Measurements from ENCODE around the gene RSPH1. TPM values are rescaled to one million over a fixed set of nuclear protein-coding genes. Genes with fewer than 3 reads are reported as not detected.
A peak's percentile ranks its signal among the peaks of the same experiment; 100 is the strongest.

The RSPH1 gene
- total RNA-seq, 2 experiments from 2014 or later = 0.32 TPM; not detected in 1

DNA sequence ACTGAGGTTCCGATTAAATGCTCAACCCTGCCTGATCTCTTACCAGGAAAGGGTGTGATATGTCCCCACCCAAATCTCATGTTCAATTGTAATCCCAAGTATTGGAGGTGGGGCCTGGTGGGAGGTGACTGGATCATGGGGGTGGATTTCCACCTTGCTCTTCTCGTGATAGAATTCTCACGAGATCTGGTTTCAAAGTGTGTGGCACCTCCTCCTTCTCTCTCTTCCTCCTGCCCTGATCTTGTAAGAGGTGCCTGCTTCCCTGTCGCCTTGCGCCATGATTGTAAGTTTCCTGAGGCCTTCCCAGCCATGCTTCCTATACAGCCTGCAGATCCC is 34.9 kb downstream of the RSPH1 start:
- Mint-ChIP-seq H3K9me3 (peaks cover 9% of the 10 kb centered on the region), H3K4me3 (peak overlapping the region; percentile 40), H3K4me1 (peaks cover 67% of the 10 kb centered on the region), H3K27me3 (no peaks in the 10 kb centered on the region), H3K27ac (peak overlapping the region; percentile 85), H3K36me3 (peaks cover 7% of the 10 kb centered on the region)
- DNase-seq = no peak

DNA sequence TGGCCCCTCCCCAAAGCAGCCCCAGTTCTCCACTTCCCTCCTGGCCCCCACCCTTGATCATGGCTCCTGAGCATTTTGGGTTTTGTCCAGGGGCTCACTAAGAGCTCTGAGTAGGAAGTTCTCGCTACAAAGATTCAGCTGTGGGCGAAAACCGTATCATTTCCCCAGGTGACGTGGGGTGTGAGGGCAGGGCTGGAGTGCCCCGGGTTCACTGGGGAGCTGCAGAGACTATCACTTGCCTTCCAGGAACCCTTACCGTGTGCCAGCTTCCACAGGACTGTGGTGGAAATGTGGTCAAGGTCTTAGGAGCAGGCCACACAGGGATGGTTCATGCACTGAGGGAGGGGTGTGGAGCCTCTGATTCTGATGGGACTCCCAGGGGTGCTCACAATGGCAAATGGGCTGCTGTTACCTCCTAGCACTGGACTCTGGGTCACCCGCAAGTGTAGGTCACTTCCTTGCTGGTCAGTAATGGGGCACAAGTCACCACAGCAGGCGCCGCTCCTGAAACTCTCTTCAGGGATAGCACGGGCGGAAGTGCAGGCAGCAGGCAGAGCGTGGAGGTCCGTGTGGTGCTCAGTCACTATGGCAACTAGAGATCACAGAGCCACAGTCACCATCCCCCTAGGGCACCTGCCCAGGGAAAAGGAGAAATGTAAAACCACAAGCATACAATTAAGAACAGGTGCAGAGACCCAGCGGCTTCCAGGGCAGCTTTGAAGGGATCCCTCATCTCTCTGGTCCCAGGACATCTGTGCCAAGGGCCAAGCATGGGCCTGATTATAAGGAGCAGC is 35.4 kb downstream of the RSPH1 start:
- Mint-ChIP-seq H3K4me3 (peak overlapping the region; percentile 40), H3K36me3 (peaks cover 7% of the 10 kb centered on the region), H3K9me3 (peaks cover 9% of the 10 kb centered on the region), H3K4me1 (peaks cover 69% of the 10 kb centered on the region), H3K27me3 (no peaks in the 10 kb centered on the region), H3K27ac (peak overlapping the region; percentile 85)
- DNase-seq = peak; percentile 64

DNA sequence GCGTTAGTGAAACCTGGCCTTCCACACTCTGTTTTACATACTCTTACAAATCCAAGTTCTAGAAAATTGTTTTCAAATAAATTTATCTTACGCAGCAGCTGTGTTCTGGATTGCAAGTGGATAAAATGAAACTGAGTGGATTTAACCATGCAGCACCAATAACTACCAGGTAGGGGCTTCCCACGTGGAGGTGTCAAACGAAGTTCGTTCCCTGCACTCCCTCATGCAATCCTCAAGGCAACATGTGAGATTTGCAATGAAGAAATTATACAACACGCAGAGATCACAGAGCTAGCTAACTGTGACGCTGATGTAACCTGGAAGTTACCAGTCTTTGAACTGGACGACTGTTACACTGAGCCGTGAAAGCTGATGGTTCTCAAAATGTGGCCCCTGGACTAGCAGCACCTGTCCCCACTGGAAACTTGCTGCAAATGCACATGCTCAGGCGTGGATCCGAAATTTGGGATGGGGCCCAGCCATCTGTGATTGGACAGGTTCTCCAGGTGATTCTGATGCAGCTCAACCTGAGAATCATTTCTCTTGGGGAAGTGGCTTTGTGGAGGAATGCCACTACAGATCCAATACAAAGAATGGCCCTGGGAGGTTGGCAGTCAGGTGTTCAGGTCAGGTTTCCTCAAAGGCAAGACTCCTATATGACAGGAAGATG is 36.3 kb downstream of the RSPH1 start:
- peak overlapping the region; percentile 85 for H3K27ac Mint-ChIP-seq
- no peaks in the 10 kb centered on the region for H3K27me3 Mint-ChIP-seq
- H3K9me3 Mint-ChIP-seq = peaks cover 9% of the 10 kb centered on the region
- no peak overlapping the region for H3K4me3 Mint-ChIP-seq
- DNase-seq = no peak
- H3K4me1 Mint-ChIP-seq = peaks cover 63% of the 10 kb centered on the region
- peaks cover 7% of the 10 kb centered on the region for H3K36me3 Mint-ChIP-seq

DNA sequence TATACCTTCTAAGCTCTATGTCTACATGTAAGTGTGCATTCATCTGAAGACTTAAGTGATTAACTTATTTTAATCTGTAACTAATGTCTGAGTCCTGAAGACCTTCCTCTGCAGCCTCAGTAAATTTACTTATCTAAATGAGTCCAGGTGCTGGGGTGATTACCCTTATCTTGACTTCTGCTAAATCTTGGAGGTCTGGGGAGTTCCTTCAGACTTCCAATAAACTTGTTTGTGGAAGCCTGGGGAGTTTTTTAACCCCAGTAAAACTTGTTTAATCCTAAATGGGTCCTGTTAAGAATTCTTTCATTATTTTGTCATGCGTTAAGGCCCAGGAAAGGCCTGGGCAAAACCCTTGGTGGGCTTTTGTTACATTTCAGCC is 37.0 kb downstream of the RSPH1 start:
- Mint-ChIP-seq H3K4me3 (no peak overlapping the region), H3K27me3 (no peaks in the 10 kb centered on the region), H3K9me3 (peaks cover 9% of the 10 kb centered on the region), H3K4me1 (peaks cover 58% of the 10 kb centered on the region), H3K27ac (no peak overlapping the region), H3K36me3 (peaks cover 4% of the 10 kb centered on the region)
- DNase-seq = no peak

DNA sequence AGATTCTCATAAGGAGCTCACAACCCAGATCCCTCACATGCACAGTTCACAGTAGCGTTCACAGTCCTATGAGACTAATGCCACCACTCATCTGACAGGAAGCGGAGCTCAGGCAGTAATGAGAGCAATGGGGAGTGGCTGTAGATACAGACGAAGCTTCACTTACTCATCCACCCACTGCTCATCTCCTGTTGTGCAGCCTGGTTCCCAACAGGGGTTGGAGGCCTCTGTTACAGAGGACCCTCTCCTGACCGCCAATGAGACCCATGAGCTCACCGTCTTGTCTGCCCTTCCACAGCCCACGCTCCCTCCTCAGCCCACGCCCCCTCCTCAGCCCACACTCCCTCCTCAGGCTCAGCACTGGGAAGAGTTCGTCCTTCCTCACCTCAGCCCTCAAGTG is 39.6 kb downstream of the RSPH1 start:
- Mint-ChIP-seq H3K27ac (peak overlapping the region; percentile 32), H3K9me3 (peaks cover 1% of the 10 kb centered on the region), H3K27me3 (no peaks in the 10 kb centered on the region), H3K4me3 (no peak overlapping the region), H3K36me3 (no peaks in the 10 kb centered on the region), H3K4me1 (peaks cover 41% of the 10 kb centered on the region)
- DNase-seq = peak; percentile 42

DNA sequence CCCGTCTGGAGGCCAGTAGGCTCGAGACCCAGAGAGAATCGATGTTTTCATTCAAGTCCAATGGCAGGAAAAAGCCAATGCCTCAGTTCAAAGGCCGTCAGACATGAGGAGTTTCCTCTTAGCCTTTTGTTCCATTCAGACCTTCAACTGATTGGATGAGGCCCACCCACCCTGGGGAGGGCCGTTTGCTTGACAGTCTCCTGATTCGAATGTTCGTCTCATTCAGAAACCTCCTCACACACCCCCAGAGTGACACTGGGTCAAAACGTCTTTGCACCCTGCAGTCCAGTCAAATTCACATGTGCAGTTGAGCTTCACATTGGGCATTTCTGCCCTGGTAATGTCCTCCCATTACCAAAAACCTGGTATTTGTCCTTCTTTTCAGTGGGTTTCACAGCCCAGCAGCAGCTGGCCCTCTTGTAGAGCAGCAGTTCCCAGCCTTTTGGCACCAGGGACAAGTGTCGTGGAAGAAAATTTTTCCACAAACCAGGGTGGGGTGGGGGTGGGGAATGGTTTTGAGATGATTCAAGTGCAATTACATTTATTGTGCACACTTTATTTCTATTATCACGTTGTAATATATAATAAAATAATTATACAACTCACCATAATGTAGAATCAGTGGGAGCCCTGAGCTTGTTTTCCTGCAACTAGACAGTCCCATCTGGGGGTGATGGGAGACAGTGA is 40.1 kb downstream of the RSPH1 start:
- no peak overlapping the region for H3K4me3 Mint-ChIP-seq
- H3K4me1 Mint-ChIP-seq = peaks cover 35% of the 10 kb centered on the region
- H3K27me3 Mint-ChIP-seq = no peaks in the 10 kb centered on the region
- no peaks in the 10 kb centered on the region for H3K36me3 Mint-ChIP-seq
- no peak for DNase-seq
- peak overlapping the region; percentile 32 for H3K27ac Mint-ChIP-seq
- H3K9me3 Mint-ChIP-seq = no peaks in the 10 kb centered on the region

DNA sequence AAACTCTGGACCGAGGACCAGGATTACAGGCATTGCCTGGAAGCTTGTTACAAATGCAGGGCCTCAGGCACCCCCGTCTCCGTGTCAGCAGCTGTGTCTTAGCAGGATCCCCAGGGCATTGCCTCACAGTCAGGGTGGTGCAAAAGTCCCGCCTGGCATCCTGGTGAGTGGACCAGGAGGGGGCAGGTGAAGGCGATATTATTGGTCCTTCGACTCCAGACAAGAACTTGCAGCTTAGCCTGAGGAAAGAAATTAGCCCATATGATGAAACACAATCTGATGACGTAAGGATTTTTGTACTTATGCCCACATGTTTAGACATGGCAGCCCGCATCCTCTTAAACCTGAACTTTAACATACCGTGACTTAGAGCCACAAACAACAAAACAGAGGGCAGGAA is 40.8 kb downstream of the RSPH1 start:
- DNase-seq = no peak
- Mint-ChIP-seq H3K4me1 (peaks cover 32% of the 10 kb centered on the region), H3K9me3 (no peaks in the 10 kb centered on the region), H3K27me3 (no peaks in the 10 kb centered on the region), H3K27ac (no peak overlapping the region), H3K4me3 (no peak overlapping the region), H3K36me3 (no peaks in the 10 kb centered on the region)

DNA sequence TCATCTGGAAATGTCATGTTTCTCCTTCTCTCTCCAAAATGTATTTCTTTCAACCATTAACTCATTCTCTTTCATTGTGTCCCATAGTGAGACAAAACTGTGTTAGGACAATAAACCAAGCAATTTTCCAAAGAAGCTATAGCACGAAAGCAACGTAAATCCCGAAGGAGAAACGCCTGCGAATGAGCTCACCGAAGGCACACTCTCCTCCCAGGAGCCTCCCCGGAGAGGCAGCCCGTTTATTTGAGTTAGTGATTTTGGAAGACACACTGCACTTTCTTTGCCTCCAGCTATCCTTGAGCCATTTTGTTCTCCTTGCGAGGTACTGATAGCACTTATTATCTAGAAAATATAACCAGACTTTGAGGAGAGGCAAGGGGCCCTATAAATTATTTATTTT is 41.2 kb downstream of the RSPH1 start:
- H3K27ac Mint-ChIP-seq = no peak overlapping the region
- no peaks in the 10 kb centered on the region for H3K9me3 Mint-ChIP-seq
- no peak overlapping the region for H3K4me3 Mint-ChIP-seq
- H3K27me3 Mint-ChIP-seq = no peaks in the 10 kb centered on the region
- DNase-seq = no peak
- no peaks in the 10 kb centered on the region for H3K36me3 Mint-ChIP-seq
- peaks cover 32% of the 10 kb centered on the region for H3K4me1 Mint-ChIP-seq

DNA sequence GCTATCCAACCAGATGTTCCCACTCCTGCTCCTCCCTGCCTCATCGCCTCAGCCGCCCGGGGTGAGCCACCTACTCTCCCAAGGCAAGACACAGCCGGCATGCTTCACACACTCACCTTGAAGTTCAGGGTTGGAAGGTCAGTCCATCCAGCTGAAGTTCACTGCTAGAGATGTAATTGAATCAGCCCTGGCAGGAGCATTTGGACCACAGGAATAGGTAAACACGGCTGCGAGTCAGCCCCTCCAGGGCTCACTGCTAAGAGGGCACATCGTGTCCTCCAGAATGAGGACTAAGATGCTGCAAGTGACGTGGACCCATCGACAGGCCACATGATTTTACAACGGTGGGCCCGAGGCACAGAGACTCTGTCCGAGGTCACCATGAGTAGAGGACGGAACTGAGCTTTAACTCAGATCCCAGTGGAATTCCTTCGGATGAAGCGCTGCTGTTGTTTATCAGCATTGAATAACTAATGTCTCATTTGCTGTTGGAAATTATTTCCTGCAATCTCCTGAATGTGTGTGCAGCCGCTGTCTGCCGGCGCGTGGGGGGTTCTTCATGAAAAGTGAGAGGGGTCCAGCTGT is 41.9 kb downstream of the RSPH1 start:
- Mint-ChIP-seq H3K4me3 (no peak overlapping the region), H3K27me3 (no peaks in the 10 kb centered on the region), H3K27ac (no peak overlapping the region), H3K36me3 (no peaks in the 10 kb centered on the region), H3K9me3 (no peaks in the 10 kb centered on the region), H3K4me1 (peaks cover 38% of the 10 kb centered on the region)
- DNase-seq = no peak

DNA sequence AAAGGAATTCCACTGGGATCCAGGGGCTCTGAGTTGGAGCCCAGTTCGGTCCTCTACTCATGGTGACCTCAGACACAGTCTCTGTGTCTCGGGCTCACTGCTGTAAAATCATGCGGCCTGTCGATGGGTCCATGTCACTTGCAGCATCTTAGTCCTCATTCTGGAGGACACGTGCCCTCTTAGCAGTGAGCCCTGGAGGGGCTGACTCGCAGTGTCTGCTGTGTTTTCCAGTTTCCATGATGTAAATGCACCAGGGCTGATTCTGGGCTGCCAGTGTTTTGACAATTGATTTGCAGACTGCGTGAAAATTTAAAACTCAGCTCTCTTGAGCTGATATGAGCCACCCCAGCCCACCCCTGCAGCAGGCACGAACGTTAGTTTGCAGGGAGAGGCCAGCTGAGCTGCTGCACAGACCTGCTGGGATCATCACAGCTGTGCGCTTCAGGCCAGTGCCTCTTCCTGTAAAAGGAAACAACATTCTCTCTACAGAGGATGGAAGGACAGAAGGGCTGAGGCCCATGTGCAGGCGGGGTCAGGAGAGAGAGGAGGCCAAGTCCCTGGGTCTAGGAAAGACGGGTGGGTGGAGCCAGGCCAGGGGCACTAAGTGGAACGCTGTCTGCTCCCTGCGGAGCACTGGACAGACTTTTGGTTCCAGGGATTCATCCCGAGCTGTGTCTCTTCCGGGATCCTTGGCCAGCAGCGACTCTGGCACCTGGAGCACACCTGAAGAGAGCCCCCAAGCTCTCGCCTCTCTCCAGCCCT is 42.6 kb downstream of the RSPH1 start:
- H3K27me3 Mint-ChIP-seq = no peaks in the 10 kb centered on the region
- H3K4me3 Mint-ChIP-seq = no peak overlapping the region
- H3K4me1 Mint-ChIP-seq = peaks cover 44% of the 10 kb centered on the region
- no peaks in the 10 kb centered on the region for H3K36me3 Mint-ChIP-seq
- DNase-seq = no peak
- no peaks in the 10 kb centered on the region for H3K9me3 Mint-ChIP-seq
- no peak overlapping the region for H3K27ac Mint-ChIP-seq

DNA sequence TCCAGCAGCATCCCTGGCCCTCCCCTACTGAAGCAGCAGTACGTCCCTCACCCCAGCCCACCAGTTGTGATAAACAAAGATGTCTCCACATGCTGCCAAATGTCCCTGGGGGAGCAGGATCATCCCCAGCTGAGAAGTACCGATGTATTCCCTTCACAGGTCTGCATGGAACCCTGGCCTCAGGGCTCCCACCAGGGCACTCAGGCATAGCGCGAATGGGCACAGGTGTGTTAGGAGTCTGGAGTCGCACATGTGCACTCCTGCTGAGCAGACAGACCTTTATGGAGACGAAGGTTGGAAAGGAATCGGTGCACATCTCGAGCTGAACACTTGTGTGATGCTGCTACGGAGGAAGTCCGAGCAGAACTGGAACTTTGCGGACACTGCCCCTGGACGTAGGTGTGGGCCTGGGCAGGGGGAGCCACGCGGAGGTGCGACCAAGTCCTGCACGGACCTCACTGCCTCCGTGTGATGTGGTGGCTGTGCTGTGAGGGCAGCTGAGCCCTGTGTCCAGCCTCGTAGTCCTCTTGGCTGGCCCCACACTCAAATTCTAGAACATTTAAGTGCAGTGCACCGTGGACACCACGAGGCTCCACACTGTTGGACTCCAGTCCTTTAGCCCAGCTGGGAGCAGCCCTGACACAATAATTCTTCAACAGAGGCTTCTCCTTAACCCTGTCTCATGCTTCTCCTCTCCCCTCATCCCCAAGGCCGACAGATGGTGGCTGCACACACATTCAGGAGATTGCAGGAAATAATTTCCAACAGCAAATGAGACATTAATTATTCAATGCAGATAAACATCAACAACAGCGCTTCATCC is 43.4 kb downstream of the RSPH1 start:
- Mint-ChIP-seq H3K9me3 (no peaks in the 10 kb centered on the region), H3K4me3 (no peak overlapping the region), H3K4me1 (peaks cover 49% of the 10 kb centered on the region), H3K27me3 (no peaks in the 10 kb centered on the region), H3K36me3 (peaks cover 6% of the 10 kb centered on the region), H3K27ac (peak overlapping the region; percentile 43)
- no peak for DNase-seq

DNA sequence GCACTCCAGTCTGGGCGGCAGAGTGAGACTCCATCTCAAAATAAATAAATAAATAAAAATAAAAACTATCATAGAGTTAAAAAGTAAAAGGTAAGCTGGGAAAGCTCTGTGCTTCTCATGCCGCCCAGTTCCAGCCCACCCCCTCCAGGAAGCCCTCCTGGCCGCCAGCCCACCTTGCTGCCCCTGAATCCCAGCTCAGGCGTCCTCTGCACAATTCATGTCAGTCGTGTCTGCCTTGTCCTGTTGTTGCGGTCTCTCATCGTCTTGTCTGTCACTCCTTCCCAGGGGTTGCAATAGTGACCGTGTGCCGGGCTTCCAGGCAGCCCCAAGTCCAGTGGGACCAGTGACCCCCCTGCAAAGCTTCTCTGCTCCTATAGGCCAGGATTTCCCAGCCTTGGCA is 44.1 kb downstream of the RSPH1 start:
- no peak overlapping the region for H3K27ac Mint-ChIP-seq
- DNase-seq = no peak
- no peaks in the 10 kb centered on the region for H3K9me3 Mint-ChIP-seq
- H3K4me3 Mint-ChIP-seq = no peak overlapping the region
- peaks cover 53% of the 10 kb centered on the region for H3K4me1 Mint-ChIP-seq
- H3K36me3 Mint-ChIP-seq = peaks cover 12% of the 10 kb centered on the region
- H3K27me3 Mint-ChIP-seq = no peaks in the 10 kb centered on the region

DNA sequence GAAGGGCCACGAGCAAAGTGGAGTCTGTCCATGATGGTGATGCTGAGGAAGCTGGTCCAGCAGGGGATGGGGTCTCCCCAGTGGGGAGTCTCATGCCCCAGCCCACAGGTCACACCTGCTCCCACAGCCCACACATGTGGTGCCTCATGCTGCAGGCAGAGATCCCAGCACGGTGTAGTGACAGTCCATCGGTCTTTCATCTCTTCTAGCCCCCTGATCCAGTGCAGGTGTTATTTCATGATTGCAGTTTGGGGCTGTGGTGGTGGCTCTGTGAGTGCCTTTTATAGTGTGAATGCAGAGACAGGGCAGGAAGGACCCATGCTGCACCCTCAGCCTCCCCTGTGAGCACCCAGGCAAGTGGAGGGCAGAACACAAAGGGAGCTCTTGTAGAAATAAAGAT is 47.3 kb downstream of the RSPH1 start:
- Mint-ChIP-seq H3K4me3 (no peak overlapping the region), H3K27me3 (no peaks in the 10 kb centered on the region), H3K27ac (peak overlapping the region; percentile 66), H3K9me3 (no peaks in the 10 kb centered on the region), H3K36me3 (peaks cover 32% of the 10 kb centered on the region), H3K4me1 (peaks cover 53% of the 10 kb centered on the region)
- no peak for DNase-seq

DNA sequence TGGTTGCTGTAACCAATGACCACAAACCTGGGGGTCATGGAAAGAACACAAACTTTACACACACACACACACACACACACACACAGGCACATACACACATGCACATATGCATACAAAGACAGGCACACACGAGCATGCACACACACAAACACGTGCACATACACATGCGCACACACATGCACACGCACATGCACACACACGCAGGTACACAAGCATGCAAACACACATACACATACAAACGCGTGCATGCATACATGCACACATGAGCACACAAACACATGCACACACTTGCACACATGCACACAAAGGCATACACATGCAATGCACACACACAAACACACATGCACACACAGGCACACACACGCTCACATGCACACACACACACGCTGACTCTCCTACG is 48.3 kb downstream of the RSPH1 start:
- Mint-ChIP-seq H3K27ac (no peak overlapping the region), H3K36me3 (peaks cover 37% of the 10 kb centered on the region), H3K27me3 (no peaks in the 10 kb centered on the region), H3K9me3 (no peaks in the 10 kb centered on the region), H3K4me3 (no peak overlapping the region), H3K4me1 (peaks cover 45% of the 10 kb centered on the region)
- DNase-seq = no peak

Data from activated naive CD8-positive, alpha-beta T cell treated with anti-CD3 and anti-CD28 coated beads for 36 hours (primary cell).